GM12878 (cell line): Measurements from ENCODE around the gene DTD1. TPM values are rescaled to one million over a fixed set of nuclear protein-coding genes. Genes with fewer than 3 reads are reported as not detected.

ENCODE experiments used
- ATAC-seq: fragments of 200-7000 bp; cut with Tn5 transposase; 3 replicates; pipeline ENCODE4 v1.9.1; 2020; ENCODE audit warnings: mild to moderate bottlenecking, moderate library complexity
- BruUV-seq: library from RNA; stranded (reverse); fragments of 400-500 nt; replicated peaks from 2 replicates; lab custom pipeline; 2021; lab: Mats Ljungman, UMichigan
- CTCF ChIA-PET: fragments of 300-600 bp; sonication (Branson Sonifier 250); formaldehyde crosslinking; extraction: SDS; loops from one replicate; lab custom pipeline; 2021; ENCODE audit warnings: inconsistent platforms; lab: Yijun Ruan, JAX
- POLR2A ChIA-PET: fragments of 350-600 bp; formaldehyde crosslinking; extraction: SDS; loops from one replicate; lab custom pipeline; 2021; ENCODE audit warnings: inconsistent platforms; lab: Charles Lee
- RAD21 ChIA-PET: fragments of 300-600 bp; sonication (Branson Sonifier 250); formaldehyde crosslinking; loops from one replicate; lab custom pipeline; 2023; ENCODE audit warnings: antibody characterized with exemption; ENCODE audit not compliant: unreplicated experiment; lab: Charles Lee
- SMC1A ChIA-PET: fragments of 300-600 bp; sonication (Branson Sonifier 250); formaldehyde crosslinking; loops from one replicate; lab custom pipeline; 2023; ENCODE audit not compliant: unreplicated experiment, uncharacterized antibody; lab: Charles Lee
- DNase-seq: peaks from one replicate; pipeline ENCODE4 v3.0.0-alpha.2; 2011; ENCODE audit warnings: low read depth, low spot score
- FAIRE-seq: peaks from 3 replicates; lab custom pipeline; 2011; peaks lifted over from hg19 to GRCh38; lab: Jason Lieb, UNC
- H2AFZ ChIP-seq: 2 replicates; pipeline ENCODE4 v1.6.0; 2011; ENCODE audit warnings: low read depth, low read length, control low read depth; ENCODE audit not compliant: control insufficient read depth
- H3K27ac ChIP-seq: 2 replicates; pipeline ENCODE4 v1.5.1; 2011; ENCODE audit warnings: control low read depth; ENCODE audit not compliant: control insufficient read depth, insufficient read depth
- H3K27me3 ChIP-seq, 2 experiments: replicated peaks in 1 of 2; 2 replicates each; pipeline versions ENCODE4 v1.6.0 to v1.6.1; 2011; ENCODE audit warnings: low read length in 1 of 2; ENCODE audit not compliant: control insufficient read depth in 2 of 2, insufficient read depth in 2 of 2
- H3K36me3 ChIP-seq, 2 experiments: 2 replicates each; pipeline ENCODE4 v1.5.1; 2011; ENCODE audit warnings: low read length in 1 of 2; ENCODE audit not compliant: control insufficient read depth in 2 of 2, insufficient read depth in 2 of 2
- H3K4me1 ChIP-seq: 2 replicates; pipeline ENCODE4 v1.6.1; 2011; ENCODE audit warnings: mild to moderate bottlenecking, low read length, moderate library complexity, mixed read lengths; ENCODE audit not compliant: control insufficient read depth, insufficient read depth
- H3K4me2 ChIP-seq: 2 replicates; pipeline ENCODE4 v1.6.0; 2011; ENCODE audit warnings: control low read depth; ENCODE audit not compliant: control insufficient read depth, insufficient read depth
- H3K4me3 ChIP-seq: fragments of 200-600 bp; sonication (generic); 2 replicates; pipeline ENCODE4 v1.5.1; 2016
- H3K79me2 ChIP-seq: 2 replicates; pipeline ENCODE4 v1.6.0; 2011; ENCODE audit warnings: low read length; ENCODE audit not compliant: control insufficient read depth, insufficient read depth
- H3K9ac ChIP-seq: 2 replicates; pipeline ENCODE4 v1.8.0; 2011; ENCODE audit warnings: low read length, control low read depth, mixed read lengths; ENCODE audit not compliant: control insufficient read depth, insufficient read depth
- H3K9me3 ChIP-seq: replicated peaks from 3 replicates; pipeline ENCODE4 v1.5.1; 2011; ENCODE audit warnings: mild to moderate bottlenecking, low read length; ENCODE audit not compliant: control insufficient read depth, insufficient read depth
- H4K20me1 ChIP-seq: 2 replicates; pipeline ENCODE4 v1.6.0; 2011; ENCODE audit not compliant: control insufficient read depth, insufficient read depth
- ATF2 ChIP-seq: IDR thresholded peaks from 2 replicates; pipeline ENCODE4 v1.6.1; 2012; ENCODE audit warnings: low read length, inconsistent platforms
- BCL11A ChIP-seq: IDR thresholded peaks from 2 replicates; pipeline ENCODE4 v1.6.1; 2011; ENCODE audit warnings: low read depth, low read length
- BRCA1 ChIP-seq: IDR thresholded peaks from 2 replicates; pipeline ENCODE4 v1.6.1; 2011; ENCODE audit warnings: low read depth, low read length, improper control_type of control experiment
- E2F8 ChIP-seq: fragments of 450-650 bp; IDR thresholded peaks from 2 replicates; pipeline ENCODE4 v1.6.1; 2018; ENCODE audit warnings: mild to moderate bottlenecking, low read depth, moderate library complexity; ENCODE audit not compliant: partially characterized antibody
- JUNB ChIP-seq: IDR thresholded peaks from 2 replicates; pipeline ENCODE4 v1.6.1; 2016; ENCODE audit warnings: antibody characterized with exemption, mild to moderate bottlenecking
- MEF2A ChIP-seq: IDR thresholded peaks from 2 replicates; pipeline ENCODE4 v1.6.1; 2011; ENCODE audit warnings: low read depth, mild to moderate bottlenecking, low read length, moderate library complexity; ENCODE audit not compliant: insufficient read depth
- MLLT1 ChIP-seq: fragments of 450-650 bp; IDR thresholded peaks from 2 replicates; pipeline ENCODE4 v1.6.1; 2016; ENCODE audit warnings: mild to moderate bottlenecking
- POU2F2 ChIP-seq: IDR thresholded peaks from 3 replicates; pipeline ENCODE4 v1.6.1; 2011; ENCODE audit warnings: low read depth, mild to moderate bottlenecking, low read length, borderline replicate concordance
- REST ChIP-seq: IDR thresholded peaks from 2 replicates; pipeline ENCODE4 v1.6.1; 2012; ENCODE audit warnings: mild to moderate bottlenecking, low read depth, low read length
- YY1 ChIP-seq: IDR thresholded peaks from 2 replicates; pipeline ENCODE4 v1.6.1; 2011; ENCODE audit warnings: low read depth, mild to moderate bottlenecking, low read length
- ZNF24 ChIP-seq: fragments of 450-650 bp; IDR thresholded peaks from 2 replicates; pipeline ENCODE4 v1.6.1; 2017; ENCODE audit warnings: antibody characterized with exemption, mild to moderate bottlenecking
- WGBS: methylation state at CpG from one replicate; pipeline ENCODE4 v1.1.6; 2016; ENCODE audit warnings: low lambda C conversion rate; ENCODE audit not compliant: insufficient replicate concordance, insufficient coverage; ENCODE audit errors: missing lambda C conversion rate; 5-methylcytosine and 5-hydroxymethylcytosine counted together
- in situ Hi-C: fragments of 300-500 bp; cut with MboI; formaldehyde crosslinking; loops from 9 replicates; pipeline ENCODE4 v1.14.3; 2018; ENCODE audit warnings: mixed read lengths
- intact Hi-C: fragments of 100-400 bp; cut with micrococcal nuclease; formaldehyde crosslinking; loops from one replicate; pipeline ENCODE4 v1.14.2; 2022; ENCODE audit not compliant: unreplicated experiment
- polyA plus RNA-seq, 11 experiments: library from polyadenylated mRNA; depleted of rRNA in 4 of 11; unstranded in 6 of 11; stranded (reverse) in 5 of 11; fragments of >200 nt; fragmentation: Nextera tagmentation in 4 of 11; fragmentation: Illumina TruSeq in 1 of 11; extraction: Ambion mirVana in 4 of 11; extraction: Trizol in 1 of 11; gene quantifications; 1 replicate in 1 of 11; 2 replicates in 10 of 11; pipeline versions ENCODE4 v1.2.1 to v1.2.3, GENCODE V29; 2011 to 2016; ENCODE audit warnings: inconsistent platforms in 2 of 11, missing spikeins in 2 of 11, low read depth in 1 of 11
- total RNA-seq, 4 experiments: library from RNA; depleted of rRNA in 3 of 4; stranded (reverse); fragments of >200 nt in 3 of 4; fragmentation: Illumina TruSeq in 1 of 4; extraction: Trizol in 1 of 4; gene quantifications; 2 replicates each; pipeline versions ENCODE4 v1.2.1 to v1.2.3, GENCODE V29; 2013 to 2021

DTD1 gene
- total and polyA plus RNA-seq, 10 of the 15 experiments (the other 5 are each of a cell fraction or from before 2014, with no cell fraction given) = 24.3 to 99.8 (median 63.3) TPM

- Histone ChIP-seq H3K4me2 (no peak overlapping the region), H4K20me1 (no peaks in the 10 kb centered on the region), H3K36me3 (peaks cover 0 to 5% of the 10 kb centered on the region in 2 experiments; a peak in 1 of 4 replicates), H3K4me3 (no peak overlapping the region), H3K27ac (no peak overlapping the region), H3K27me3 (no peaks in the 10 kb centered on the region), H3K9ac (no peak overlapping the region), H3K4me1 (peaks cover 4% of the 10 kb centered on the region; the same call in 1 of the 2 replicates)
- ChIA-PET SMC1A (no interaction called here), RAD21 (no interaction called here), CTCF (no interaction called here), POLR2A (interaction anchor here (0.6 to 1.6 kb wide), 2 partner anchors 18 to 240 kb away, joined by 3 to 4 read pairs; no protein-coding TSS in a partner anchor)
- 97% methylated on average over 2 of the region's 2 CpGs for WGBS
- DNase-seq (no peak), ATAC-seq (no peak)
- no TSS peak for BruUV-seq
- TF ChIP-seq ZNF24 (no peak), YY1 (no peak), E2F8 (no peak), BCL11A (no peak), ATF2 (no peak), MEF2A (no peak), MLLT1 (no peak), REST (no peak), POU2F2 (no peak), BRCA1 (no peak), JUNB (no peak)
- TF ChIP-seq, all 136 proteins: peak for 0
- peaks cover 16% of the 10 kb centered on the region for H3K79me2 ChIP-seq
- H2AFZ ChIP-seq = no peak overlapping the region
- no peaks in the 10 kb centered on the region; the same call in 2 of the 3 replicates for H3K9me3 ChIP-seq
- no peak for FAIRE-seq
- in situ Hi-C loops = no loop called here
- intact Hi-C loops = no loop called here
Measured at GRCh38 chr20:18571009-18571408, 16.8 kb upstream of the DTD1 start.
